HG03432 (cell line): ENCODE data around the gene SPG21.

Experiments
- ATAC-seq: cut with Tn5 transposase; IDR thresholded peaks from one replicate; pipeline ENCODE4 v1.9.1; 2021; ENCODE audit warnings: mild to moderate bottlenecking, moderate library complexity; ENCODE audit not compliant: unreplicated experiment

Gene SPG21

GRCh38 chr15:64993290-64993689, 3.6 kb upstream of the SPG21 start:
- no peak for ATAC-seq

GRCh38 chr15:64991536-64992135, 1.9 kb upstream of the SPG21 start:
- no peak for ATAC-seq

DNA sequence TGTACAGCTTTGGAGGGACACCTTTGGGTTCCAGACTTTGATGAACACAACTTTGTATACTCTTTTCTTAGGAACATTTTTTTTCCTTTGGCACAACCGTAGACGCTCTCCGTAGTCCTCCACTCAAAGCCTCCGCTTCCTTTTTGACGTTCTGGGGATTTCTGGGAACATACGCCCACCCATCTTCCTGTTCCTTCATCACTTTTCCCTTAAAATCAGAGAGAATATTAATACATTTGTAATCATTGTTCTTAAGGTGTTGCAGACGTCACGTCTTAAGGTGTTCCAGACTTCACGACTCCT, 405 bp upstream of the SPG21 start:
- ATAC-seq: no peak

GRCh38 chr15:64987136-64987535, 2.6 kb downstream of the SPG21 start:
- ATAC-seq: no peak

DNA sequence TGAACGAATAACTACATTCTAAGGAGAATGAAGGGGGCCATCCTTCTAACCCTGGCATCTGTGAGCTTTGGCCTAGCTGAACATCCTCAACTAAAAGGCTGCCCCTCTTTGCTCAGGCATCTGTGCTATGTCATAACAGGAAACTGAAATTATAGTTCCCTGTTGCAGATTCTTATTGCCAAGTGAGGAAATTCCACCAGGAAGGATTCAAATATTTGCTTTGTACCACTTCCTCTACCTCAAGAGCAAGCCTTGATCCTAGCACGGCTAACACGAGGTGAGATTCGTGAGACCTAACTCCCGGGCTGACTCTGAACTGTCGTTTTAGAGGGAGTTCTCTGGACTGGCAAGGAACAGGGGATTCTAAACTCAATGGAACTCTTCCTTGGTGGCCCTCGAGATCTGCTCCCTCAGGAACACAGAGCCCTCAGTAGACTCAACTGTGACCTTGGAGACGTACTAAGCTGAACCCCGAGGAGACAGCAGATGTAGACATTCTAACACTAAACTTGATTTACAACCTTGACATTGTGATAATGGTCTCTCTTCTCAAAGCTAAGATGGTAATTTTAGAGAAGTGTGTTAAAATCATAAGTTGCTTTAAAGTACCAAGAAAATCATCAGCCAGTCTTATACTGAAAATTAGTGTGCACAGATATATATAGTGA, 4.2 kb downstream of the SPG21 start:
- ATAC-seq: no peak

GRCh38 chr15:64982472-64982871, 7.2 kb downstream of the SPG21 start:
- no peak for ATAC-seq

- ATAC-seq: no peak
Measured at GRCh38 chr15:64981812-64982431, 7.8 kb downstream of the SPG21 start.

GRCh38 chr15:64979252-64979710, 10.4 kb downstream of the SPG21 start:
- no peak for ATAC-seq

- no peak for ATAC-seq
Measured at GRCh38 chr15:64975390-64975789, 14.3 kb downstream of the SPG21 start.

- ATAC-seq: no peak
Measured at GRCh38 chr15:64970698-64971097, 19.0 kb downstream of the SPG21 start.

DNA sequence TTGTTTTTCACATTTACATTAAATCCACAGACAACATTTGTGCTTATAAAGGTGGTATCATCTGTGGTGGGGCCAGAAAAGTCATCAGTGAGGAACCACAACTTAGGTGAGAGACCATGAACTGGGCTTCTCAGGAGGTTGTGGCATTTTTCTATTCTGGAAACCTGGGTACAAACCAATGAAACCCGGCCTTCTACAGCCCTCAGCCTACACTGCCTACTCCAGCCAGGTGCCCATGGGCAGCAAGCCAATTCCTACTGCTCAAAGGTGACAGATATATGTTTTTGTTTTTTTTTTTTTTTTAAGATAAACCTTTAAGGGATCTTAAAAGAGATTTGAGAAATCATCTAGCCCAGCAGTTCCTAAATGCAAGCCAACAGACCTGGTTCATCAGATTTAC, 20.3 kb downstream of the SPG21 start:
- ATAC-seq: no peak

- no peak for ATAC-seq
Measured at GRCh38 chr15:64961013-64961412, 28.7 kb downstream of the SPG21 start.

DNA sequence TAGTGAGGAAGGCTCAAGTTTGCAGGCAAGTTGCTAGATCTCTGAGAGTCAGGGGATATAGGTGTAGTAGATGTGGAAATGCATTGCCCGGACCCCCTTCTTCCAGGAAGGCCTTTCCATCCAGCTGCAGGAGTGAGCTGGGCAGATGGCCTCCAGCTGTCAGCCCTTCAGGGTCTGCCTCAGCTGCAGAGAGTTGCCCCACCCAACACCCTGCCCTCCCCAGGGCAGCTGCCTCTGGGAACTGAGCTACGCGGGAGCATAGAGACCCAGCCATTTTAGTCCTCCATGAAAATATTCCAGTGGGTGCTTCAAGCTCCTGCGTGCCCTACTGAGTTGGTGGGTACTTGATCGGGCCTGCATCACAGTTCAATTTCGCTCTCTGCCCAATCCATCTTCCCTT, 29.6 kb downstream of the SPG21 start:
- ATAC-seq: no peak

DNA sequence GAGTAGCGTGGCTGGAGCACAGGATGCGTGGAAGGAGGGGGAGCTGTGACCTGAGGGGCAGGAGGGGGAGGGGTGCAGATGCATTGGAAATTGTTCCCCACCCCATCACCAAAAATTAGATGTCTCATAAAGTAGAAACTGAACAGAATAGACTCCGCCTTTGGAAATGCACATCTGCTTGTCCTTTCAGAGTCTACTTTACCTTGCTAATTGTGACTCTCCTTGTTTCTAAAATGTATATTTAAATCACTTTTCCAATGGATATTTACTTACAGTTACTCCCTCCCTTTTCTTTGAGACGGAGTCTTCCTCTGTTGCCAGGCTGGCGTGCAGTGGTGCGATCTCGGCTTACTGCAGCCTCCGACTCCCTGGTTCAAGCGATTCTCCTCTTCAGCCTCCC, 30.6 kb downstream of the SPG21 start:
- no peak for ATAC-seq

GRCh38 chr15:64954395-64954794, 35.3 kb downstream of the SPG21 start:
- ATAC-seq: no peak

GRCh38 chr15:64951777-64952418, 37.8 kb downstream of the SPG21 start:
- no peak for ATAC-seq

DNA sequence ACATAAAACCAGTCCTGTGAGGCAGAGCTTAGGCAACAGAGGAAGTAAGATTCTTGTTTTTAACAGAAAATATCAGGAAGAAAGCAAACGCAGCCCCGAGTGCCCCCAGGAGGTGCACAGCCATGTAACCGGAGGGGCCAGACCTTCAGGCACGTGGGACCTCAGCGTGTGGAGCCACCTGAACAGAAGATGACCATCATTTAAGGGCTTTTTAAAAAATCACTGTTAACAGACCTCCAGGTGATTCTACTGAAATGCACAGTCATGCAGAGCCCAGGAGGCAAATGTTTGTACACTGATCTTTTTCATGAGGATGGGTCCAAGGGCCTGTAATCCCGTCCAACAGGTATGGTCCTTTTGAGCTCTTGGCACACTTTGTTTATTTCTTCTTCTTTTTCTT, 38.8 kb downstream of the SPG21 start:
- ATAC-seq: no peak

- ATAC-seq: no peak
Measured at GRCh38 chr15:64949383-64950186, 40.1 kb downstream of the SPG21 start.

- no peak for ATAC-seq
Measured at GRCh38 chr15:64948916-64949315, 40.8 kb downstream of the SPG21 start.

DNA sequence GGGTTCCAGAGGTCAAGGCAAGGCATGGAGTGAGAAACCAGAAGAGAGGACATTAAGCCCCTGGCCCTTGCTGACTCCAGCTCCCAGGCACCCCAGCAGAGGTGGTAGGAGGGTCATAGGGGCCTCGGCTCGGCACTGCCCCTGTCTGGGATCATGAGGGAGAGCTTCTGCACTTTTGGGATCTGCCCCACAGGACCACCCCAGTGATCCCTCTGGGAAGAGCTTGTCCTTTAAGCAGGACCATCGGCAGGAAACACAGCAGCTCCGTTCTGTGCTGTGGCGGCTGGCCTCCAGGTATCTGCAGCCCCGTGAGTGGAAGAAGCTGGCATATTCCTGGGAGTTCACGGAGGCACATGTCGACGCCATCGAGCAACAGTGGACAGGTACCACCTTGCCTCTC, 42.5 kb downstream of the SPG21 start:
- no peak for ATAC-seq

DNA sequence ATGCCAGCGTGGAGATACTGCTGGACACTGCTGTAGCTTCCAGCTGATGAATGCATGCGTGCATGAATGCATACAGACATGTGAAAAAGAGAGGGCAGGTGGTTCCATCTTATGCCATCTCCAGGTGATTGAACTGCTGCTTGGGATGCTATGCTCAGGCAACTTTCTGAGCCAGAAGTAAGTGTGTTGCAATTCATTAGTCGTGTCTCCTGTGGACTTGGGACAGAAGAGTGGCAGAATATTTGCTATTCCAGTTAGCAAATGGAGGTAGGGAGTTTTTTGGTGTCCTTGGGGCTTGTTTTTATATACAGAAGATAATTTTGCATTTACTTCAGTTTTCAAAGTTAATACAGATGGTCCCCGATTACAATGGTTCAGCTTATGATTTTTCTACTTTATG, 44.8 kb downstream of the SPG21 start:
- ATAC-seq: no peak
